HCT116 (cell line): ENCODE data around the gene DPP6. TPM values are rescaled to one million over a fixed set of nuclear protein-coding genes. Genes with fewer than 3 reads are reported as not detected.

Experiments
- ATAC-seq: fragments of 200-7000 bp; cut with Tn5 transposase; 2 replicates; pipeline ENCODE4 v1.9.1; 2020; ENCODE audit warnings: mild to moderate bottlenecking, moderate library complexity
- BruUV-seq: library from RNA; stranded (reverse); fragments of 400-500 nt; replicated peaks from 2 replicates; lab custom pipeline; 2021; lab: Mats Ljungman, UMichigan
- CTCF ChIA-PET: fragments of 300-600 bp; sonication (Branson Sonifier 250); formaldehyde crosslinking; loops from one replicate; lab custom pipeline; 2021; ENCODE audit warnings: antibody characterized with exemption; lab: Charles Lee
- POLR2A ChIA-PET: fragments of 300-600, 350-600 bp; sonication (Branson Sonifier 250); formaldehyde crosslinking; loops from one replicate; lab custom pipeline; 2021; ENCODE audit warnings: antibody characterized with exemption; lab: Charles Lee
- RAD21 ChIA-PET, 2 experiments: fragments of 300-600 bp; sonication (Branson Sonifier 250); formaldehyde crosslinking; loops; one replicate each; lab custom pipeline; 2023; ENCODE audit warnings: low total read pairs in 2 of 2; ENCODE audit not compliant: uncharacterized antibody in 2 of 2, unreplicated experiment in 2 of 2, low non-redundant PET in 1 of 2; lab: Charles Lee
- DNase-seq: peaks from one replicate; pipeline ENCODE4 v3.0.0-alpha.2; 2010; ENCODE audit warnings: low read depth, low spot score
- H2AFZ ChIP-seq: fragments of 200-600 bp; shearing (Covaris generic), sonication (generic); 2 replicates; pipeline ENCODE4 v1.6.1; 2017; ENCODE audit warnings: low read depth, mixed run types, mixed read lengths, antibody characterized with exemption, low read length; ENCODE audit not compliant: poor library complexity, severe bottlenecking
- H3K27ac ChIP-seq: 2 replicates; pipeline ENCODE4 v1.5.1; 2012; ENCODE audit warnings: low read depth, low read length
- H3K27me3 ChIP-seq: fragments of 200-600 bp; sonication (generic); 2 replicates; pipeline ENCODE4 v1.6.1; 2016; ENCODE audit warnings: mixed run types, low read length, mixed read lengths; ENCODE audit not compliant: insufficient read depth
- H3K36me3 ChIP-seq, 2 experiments: fragments of 200-500 bp in 1 of 2; fragments of 200-600 bp in 1 of 2; sonication (Bioruptor generic) in 1 of 2; sonication (generic) in 1 of 2; 2 replicates each; pipeline versions ENCODE4 v1.5.1 to v1.6.1; 2014 to 2016; ENCODE audit warnings: low read length in 2 of 2, inconsistent platforms in 1 of 2, mixed read lengths in 1 of 2, mixed run types in 1 of 2; ENCODE audit not compliant: insufficient read depth in 2 of 2, control insufficient read depth in 1 of 2
- H3K4me1 ChIP-seq, 2 experiments: fragments of 200-600 bp in 1 of 2; sonication (generic) in 1 of 2; 2 replicates each; pipeline versions ENCODE4 v1.5.1 to v1.6.1; 2012 to 2017; ENCODE audit warnings: low read length in 2 of 2, inconsistent platforms in 1 of 2, mild to moderate bottlenecking in 1 of 2, mixed read lengths in 1 of 2, mixed run types in 1 of 2, moderate library complexity in 1 of 2; ENCODE audit not compliant: insufficient read depth in 2 of 2, control insufficient read depth in 1 of 2
- H3K4me2 ChIP-seq: fragments of 200-600 bp; sonication (generic); 2 replicates; pipeline ENCODE4 v1.6.1; 2017; ENCODE audit warnings: mixed run types, low read length, mixed read lengths
- H3K4me3 ChIP-seq, 2 experiments: fragments of 200-600 bp in 1 of 2; sonication (generic) in 1 of 2; replicated peaks in 1 of 2; 2 replicates each; pipeline ENCODE4 v1.5.1; 2011 to 2016; ENCODE audit warnings: low read length in 2 of 2, control low read depth in 1 of 2, low read depth in 1 of 2, mild to moderate bottlenecking in 1 of 2, mixed read lengths in 1 of 2, mixed run types in 1 of 2
- H3K79me2 ChIP-seq: fragments of 200-600 bp; sonication (generic); 2 replicates; pipeline ENCODE4 v1.6.1; 2017; ENCODE audit warnings: mild to moderate bottlenecking, mixed run types, low read length, moderate library complexity, mixed read lengths; ENCODE audit not compliant: insufficient read depth
- H3K9ac ChIP-seq: fragments of 200-600 bp; sonication (generic); 2 replicates; pipeline ENCODE4 v1.6.1; 2016; ENCODE audit warnings: low read length, mixed read lengths
- H3K9me2 ChIP-seq: fragments of 200-600 bp; sonication (generic), shearing (Covaris generic); 2 replicates; pipeline ENCODE4 v1.6.1; 2017; ENCODE audit warnings: mixed run types, mild to moderate bottlenecking, moderate library complexity; ENCODE audit not compliant: insufficient read depth
- H3K9me3 ChIP-seq, 2 experiments: fragments of 200-500 bp in 1 of 2; fragments of 200-600 bp in 1 of 2; sonication (Bioruptor generic) in 1 of 2; sonication (generic) in 1 of 2; 2 replicates each; pipeline ENCODE4 v1.6.1; 2014 to 2017; ENCODE audit warnings: low read length in 2 of 2, mixed read lengths in 2 of 2, inconsistent platforms in 1 of 2, low read depth in 1 of 2, mild to moderate bottlenecking in 1 of 2, mixed run types in 1 of 2, moderate library complexity in 1 of 2; ENCODE audit not compliant: control insufficient read depth in 1 of 2, insufficient read depth in 1 of 2
- H4K20me1 ChIP-seq: fragments of 200-600 bp; sonication (generic), shearing (Covaris generic); 2 replicates; pipeline ENCODE4 v1.6.1; 2017; ENCODE audit warnings: mixed run types, mild to moderate bottlenecking, moderate library complexity; ENCODE audit not compliant: insufficient read depth
- ATF3 ChIP-seq: IDR thresholded peaks from 2 replicates; pipeline ENCODE4 v1.6.1; 2012
- EZH2phosphoT487 ChIP-seq: fragments of 200-600 bp; IDR thresholded peaks from 2 replicates; pipeline ENCODE4 v1.6.1; 2018; ENCODE audit warnings: antibody characterized with exemption, borderline replicate concordance
- FOSL1 ChIP-seq: IDR thresholded peaks from 2 replicates; pipeline ENCODE4 v1.6.1; 2012; ENCODE audit warnings: low read depth
- JUND ChIP-seq: IDR thresholded peaks from 2 replicates; pipeline ENCODE4 v1.6.1; 2012
- SP1 ChIP-seq: IDR thresholded peaks from 2 replicates; pipeline ENCODE4 v1.6.1; 2012; ENCODE audit warnings: low read depth
- SRF ChIP-seq: IDR thresholded peaks from 2 replicates; pipeline ENCODE4 v1.6.1; 2012; ENCODE audit warnings: low read depth
- TCF7L2 ChIP-seq: IDR thresholded peaks from 2 replicates; pipeline ENCODE4 v1.7.0; 2011; ENCODE audit warnings: borderline replicate concordance, inconsistent platforms; ENCODE audit not compliant: insufficient read depth, insufficient read length; ENCODE audit errors: extremely low read depth
- ZBTB33 ChIP-seq: IDR thresholded peaks from 2 replicates; pipeline ENCODE4 v1.6.1; 2011; ENCODE audit warnings: mild to moderate bottlenecking, low read length, moderate library complexity; ENCODE audit not compliant: insufficient replicate concordance; ENCODE audit errors: extremely low read depth
- ZFX ChIP-seq: fragments of 450-650 bp; IDR thresholded peaks from 2 replicates; pipeline ENCODE4 v1.6.1; 2017
- intact Hi-C: fragments of 100-400 bp; cut with micrococcal nuclease; formaldehyde crosslinking; loops from 2 replicates; pipeline ENCODE4 v1.10.0; 2022
- total RNA-seq: library from RNA; stranded (reverse); gene quantifications from one replicate; pipeline ENCODE4 v1.2.1, GENCODE V29; 2021; ENCODE audit not compliant: unreplicated experiment
- TF ChIP-seq, protein P1 (sequence below), 3 experiments: fragments of 200-600 bp in 1 of 3; sonication (generic) in 1 of 3; IDR thresholded peaks in 2 of 3; conservative IDR thresholded peaks in 1 of 3; 2 replicates each; pipeline ENCODE4 v1.5.1; 2012 to 2017; ENCODE audit warnings: low read depth in 2 of 3, low read length in 2 of 3, antibody characterized with exemption in 1 of 3, borderline replicate concordance in 1 of 3, control low read depth in 1 of 3, mild to moderate bottlenecking in 1 of 3, mixed read lengths in 1 of 3, mixed run types in 1 of 3, moderate library complexity in 1 of 3; ENCODE audit not compliant: insufficient read depth in 1 of 3
- TF ChIP-seq, protein P2 (sequence below): IDR thresholded peaks from 2 replicates; pipeline ENCODE4 v1.6.1; 2012

DPP6 gene
- total RNA-seq, 1 experiment from 2014 or later = not detected

- no peak overlapping the region for H3K27ac ChIP-seq
- peaks cover 5 to 19% of the 10 kb centered on the region in 2 experiments; a peak in 2 of 4 replicates for H3K9me3 ChIP-seq
- POLR2A ChIA-PET = no interaction called here
- H3K4me2 ChIP-seq = no peak overlapping the region
- DNase-seq (no peak), ATAC-seq (no peak)
- RAD21 ChIA-PET = no interaction called here
- no peak overlapping the region for H2AFZ ChIP-seq
- H3K36me3 ChIP-seq = no peaks in the 10 kb centered on the region
- no peaks in the 10 kb centered on the region for H3K9me2 ChIP-seq
- intact Hi-C loops = no loop called here
- no peak overlapping the region for H3K4me3 ChIP-seq
- no peaks in the 10 kb centered on the region for H3K79me2 ChIP-seq
- H3K4me1 ChIP-seq = no peaks in the 10 kb centered on the region
- TF ChIP-seq, protein P1, sequence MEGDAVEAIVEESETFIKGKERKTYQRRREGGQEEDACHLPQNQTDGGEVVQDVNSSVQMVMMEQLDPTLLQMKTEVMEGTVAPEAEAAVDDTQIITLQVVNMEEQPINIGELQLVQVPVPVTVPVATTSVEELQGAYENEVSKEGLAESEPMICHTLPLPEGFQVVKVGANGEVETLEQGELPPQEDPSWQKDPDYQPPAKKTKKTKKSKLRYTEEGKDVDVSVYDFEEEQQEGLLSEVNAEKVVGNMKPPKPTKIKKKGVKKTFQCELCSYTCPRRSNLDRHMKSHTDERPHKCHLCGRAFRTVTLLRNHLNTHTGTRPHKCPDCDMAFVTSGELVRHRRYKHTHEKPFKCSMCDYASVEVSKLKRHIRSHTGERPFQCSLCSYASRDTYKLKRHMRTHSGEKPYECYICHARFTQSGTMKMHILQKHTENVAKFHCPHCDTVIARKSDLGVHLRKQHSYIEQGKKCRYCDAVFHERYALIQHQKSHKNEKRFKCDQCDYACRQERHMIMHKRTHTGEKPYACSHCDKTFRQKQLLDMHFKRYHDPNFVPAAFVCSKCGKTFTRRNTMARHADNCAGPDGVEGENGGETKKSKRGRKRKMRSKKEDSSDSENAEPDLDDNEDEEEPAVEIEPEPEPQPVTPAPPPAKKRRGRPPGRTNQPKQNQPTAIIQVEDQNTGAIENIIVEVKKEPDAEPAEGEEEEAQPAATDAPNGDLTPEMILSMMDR (IDR thresholded peaks at IDR 0.05 in 2 of 3, conservative IDR thresholded peaks at IDR 0.05 in 1 of 3; ENCODE audit: borderline replicate concordance in 1 of 3, insufficient read depth in 1 of 3, low read depth in 2 of 3, low read length in 2 of 3) = no peak
- TF ChIP-seq ZBTB33 (no peak), FOSL1 (no peak), ZFX (no peak), ATF3 (no peak), SRF (no peak), JUND (no peak), SP1 (no peak), TCF7L2 (no peak), EZH2phosphoT487 (no peak)
- TF ChIP-seq, protein P2, sequence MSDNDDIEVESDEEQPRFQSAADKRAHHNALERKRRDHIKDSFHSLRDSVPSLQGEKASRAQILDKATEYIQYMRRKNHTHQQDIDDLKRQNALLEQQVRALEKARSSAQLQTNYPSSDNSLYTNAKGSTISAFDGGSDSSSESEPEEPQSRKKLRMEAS = no peak
- no peak overlapping the region for H3K9ac ChIP-seq
- CTCF ChIA-PET = no interaction called here
- H4K20me1 ChIP-seq = no peaks in the 10 kb centered on the region
- BruUV-seq = no TSS peak
- no peaks in the 10 kb centered on the region for H3K27me3 ChIP-seq
Observed at GRCh38 chr7:154255324-154255723, 203.1 kb downstream of the DPP6 start.
